Activated CD4-positive, alpha-beta T cell treated with anti-CD3 and anti-CD28 coated beads for 48 hours (primary cell): ENCODE results near the gene ALOX5.

Source experiments
- DNase-seq: peaks from one replicate; pipeline ENCODE4 v3.0.0-alpha.2; 2020

ALOX5 gene

GRCh38 chr10:45425621-45426563 lies 51.9 kb downstream of the ALOX5 start:
- no peak for DNase-seq

GRCh38 chr10:45427262-45427969 lies 53.4 kb downstream of the ALOX5 start:
- no peak for DNase-seq

GRCh38 chr10:45427970-45428366 lies 54.0 kb downstream of the ALOX5 start:
- DNase-seq = no peak

- no peak for DNase-seq
Observed at GRCh38 chr10:45428611-45429510, 54.8 kb downstream of the ALOX5 start.

- DNase-seq = no peak
Observed at GRCh38 chr10:45429790-45430189, 55.8 kb downstream of the ALOX5 start.

GRCh38 chr10:45432113-45432512 lies 58.1 kb downstream of the ALOX5 start:
- DNase-seq = no peak

- no peak for DNase-seq
Observed at GRCh38 chr10:45432700-45433472, 58.9 kb downstream of the ALOX5 start.

GRCh38 chr10:45433716-45434469 lies 59.9 kb downstream of the ALOX5 start:
- DNase-seq = no peak

- DNase-seq = no peak
Observed at GRCh38 chr10:45437587-45438465, 63.8 kb downstream of the ALOX5 start.

- no peak for DNase-seq
Observed at GRCh38 chr10:45438466-45439090, 64.6 kb downstream of the ALOX5 start.

GRCh38 chr10:45439365-45439764 lies 65.3 kb downstream of the ALOX5 start:
- no peak for DNase-seq

GRCh38 chr10:45439873-45440272 lies 65.9 kb downstream of the ALOX5 start:
- no peak for DNase-seq

GRCh38 chr10:45440511-45441062 lies 66.6 kb downstream of the ALOX5 start:
- no peak for DNase-seq

GRCh38 chr10:45441239-45442190 lies 67.5 kb downstream of the ALOX5 start:
- DNase-seq = no peak

- no peak for DNase-seq
Observed at GRCh38 chr10:45442251-45442650, 68.2 kb downstream of the ALOX5 start.

- no peak for DNase-seq
Observed at GRCh38 chr10:45442662-45443061, 68.6 kb downstream of the ALOX5 start.

GRCh38 chr10:45443101-45444009 lies 69.3 kb downstream of the ALOX5 start:
- no peak for DNase-seq
